ENCODE data around the gene DMRT1.

DMRT1 gene

GRCh38 chr9:841371-842209 lies at the start of gene DMRT1:
Gene DMRT1, plus strand, starts transcription at chr9:841697. Its CDS starts 142 bp downstream, at chr9:841839.
- DNase-seq, result no peak

DNA sequence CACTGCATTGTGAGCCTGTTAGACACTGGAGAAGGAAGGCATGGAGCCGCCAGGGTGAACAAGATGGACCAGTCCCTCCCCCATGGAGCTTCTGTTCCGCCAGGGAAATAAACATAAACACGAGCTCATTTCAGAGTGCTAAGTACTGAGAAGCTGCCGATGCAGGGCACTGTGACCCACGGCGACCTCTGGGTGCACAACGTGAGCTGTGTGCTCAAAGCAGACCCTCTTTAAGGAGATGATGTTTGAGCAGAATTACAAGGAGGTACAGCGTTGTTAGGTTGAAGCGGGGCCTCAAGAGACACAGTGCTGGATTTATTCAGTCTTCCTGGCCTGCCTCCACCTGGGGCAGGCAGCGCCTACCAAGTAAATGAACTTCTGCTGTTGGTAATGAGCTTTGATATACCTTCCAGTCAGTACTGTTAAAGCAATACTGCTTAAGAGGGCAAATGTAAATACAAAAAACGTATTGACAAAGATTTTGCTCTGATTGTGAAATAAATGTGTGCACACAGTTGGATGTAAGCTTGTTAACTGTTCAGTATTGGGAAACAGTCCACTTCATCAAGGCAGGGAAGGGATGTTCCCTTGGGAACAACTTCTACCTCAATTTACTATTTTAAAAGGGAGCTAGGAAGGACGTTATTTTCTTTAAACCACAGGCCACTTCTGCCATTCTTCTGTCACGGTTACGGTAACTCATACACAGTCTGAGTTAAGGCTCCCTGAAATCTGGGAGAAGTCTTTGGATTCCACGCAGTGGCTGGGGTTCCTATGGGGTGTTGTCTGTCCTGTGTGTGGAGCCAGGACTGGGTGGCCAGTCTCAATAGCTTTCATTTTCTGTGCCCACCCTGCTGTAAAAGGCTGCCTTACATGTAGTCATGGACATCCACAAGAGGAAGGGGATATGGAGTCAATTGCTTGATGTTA lies 48.9 kb upstream of the DMRT1 start:
- DNase-seq, result no peak

- DNase-seq, result no peak
Measured at GRCh38 chr9:794386-794785, 47.1 kb upstream of the DMRT1 start.

- no peak for DNase-seq
Measured at GRCh38 chr9:795869-796268, 45.6 kb upstream of the DMRT1 start.

GRCh38 chr9:800591-801150 lies 40.8 kb upstream of the DMRT1 start:
- no peak for DNase-seq

DNA sequence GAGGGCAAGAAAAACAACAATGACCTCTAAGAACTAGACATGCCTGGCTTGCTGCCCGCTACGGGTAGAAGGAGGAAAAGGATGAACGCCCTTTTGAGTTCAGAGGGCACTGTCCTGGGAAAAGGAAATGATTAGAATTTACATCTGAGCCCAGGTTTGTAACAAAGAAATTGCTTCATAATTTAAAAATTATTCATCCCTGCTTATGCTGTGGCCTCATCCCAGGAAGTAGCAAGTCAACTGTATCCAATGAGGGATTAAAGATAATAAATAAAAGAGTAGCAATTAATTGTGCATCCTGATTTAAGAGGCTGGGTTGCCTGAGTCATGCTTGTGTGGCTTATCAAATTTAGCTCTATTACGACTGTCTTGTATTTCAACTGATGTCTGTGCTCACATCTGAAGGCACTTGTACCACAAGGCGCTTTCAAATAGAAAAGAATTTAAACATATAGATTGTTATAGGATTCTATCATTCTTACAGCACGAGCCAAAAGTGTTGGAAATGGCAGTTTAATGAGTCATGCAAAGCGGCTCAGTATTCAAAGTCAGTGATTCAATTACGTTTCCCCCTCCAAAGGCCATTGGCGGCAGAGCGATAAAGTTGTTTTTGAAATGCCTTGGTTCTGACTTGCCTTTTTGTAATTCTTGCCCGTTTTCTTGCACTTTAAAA lies 40.0 kb upstream of the DMRT1 start:
- no peak for DNase-seq

GRCh38 chr9:804026-804425 lies 37.5 kb upstream of the DMRT1 start:
- no peak for DNase-seq

GRCh38 chr9:805151-805550 lies 36.3 kb upstream of the DMRT1 start:
- no peak for DNase-seq

- DNase-seq, result peak; percentile 3
Measured at GRCh38 chr9:806285-807156, 35.0 kb upstream of the DMRT1 start.

GRCh38 chr9:811106-811531 lies 30.4 kb upstream of the DMRT1 start:
- DNase-seq, result no peak

DNA sequence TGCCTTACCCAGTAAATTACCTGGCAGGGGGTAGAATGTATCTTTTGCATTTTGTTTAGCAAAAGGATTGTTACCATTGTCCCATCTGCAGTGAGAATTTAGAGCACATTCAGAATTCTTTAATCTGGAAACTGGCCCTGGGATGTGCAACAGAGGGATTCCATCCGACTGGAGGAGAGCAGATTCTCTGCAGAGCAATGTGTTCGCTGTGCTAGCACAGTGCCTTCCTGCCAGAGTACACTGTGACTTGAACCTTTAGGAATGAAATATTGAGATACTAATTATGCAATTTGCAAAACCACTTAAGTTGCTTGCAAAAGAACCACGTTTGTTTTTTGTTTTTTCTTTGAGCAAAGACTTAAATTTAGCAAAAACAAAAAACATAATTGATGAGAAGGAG lies 22.5 kb upstream of the DMRT1 start:
- no peak for DNase-seq

DNA sequence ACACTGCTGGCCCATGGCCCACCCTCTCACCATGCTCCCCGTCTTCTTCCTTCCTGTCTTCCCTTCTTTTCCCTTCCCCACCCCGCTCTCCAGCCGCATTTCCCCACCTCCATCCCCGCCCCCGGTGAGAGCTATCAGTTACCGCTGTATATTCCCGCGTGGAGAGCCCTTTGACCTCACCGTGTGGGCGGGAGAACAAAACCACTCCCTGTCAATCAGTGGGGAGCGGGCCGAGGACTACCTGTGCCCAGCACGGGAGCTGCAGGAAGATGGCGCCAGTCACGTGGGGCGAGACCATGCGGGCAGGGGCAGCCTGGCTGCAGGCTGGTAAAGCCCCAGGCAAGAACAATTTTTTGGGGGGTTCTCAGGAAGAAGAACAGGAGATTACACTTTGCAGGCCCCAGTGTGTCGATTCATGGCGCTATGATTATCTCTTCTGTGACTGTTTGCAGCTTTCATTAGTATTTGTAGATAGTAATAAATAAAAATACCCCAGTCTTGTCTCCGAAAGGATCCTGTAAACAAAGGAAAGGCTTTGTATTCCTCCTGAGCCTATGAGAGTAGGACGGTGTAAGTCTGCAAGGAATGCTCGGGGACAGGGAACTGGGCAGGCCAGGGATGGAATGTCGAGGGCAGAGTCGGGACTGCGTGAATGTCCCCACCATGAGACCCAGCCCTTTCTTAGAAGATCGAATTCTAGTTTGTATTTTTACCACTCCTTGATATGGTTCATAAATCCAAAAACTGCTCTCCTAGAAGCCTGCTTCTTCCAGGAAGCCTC lies 14.8 kb upstream of the DMRT1 start:
- DNase-seq, result no peak

DNA sequence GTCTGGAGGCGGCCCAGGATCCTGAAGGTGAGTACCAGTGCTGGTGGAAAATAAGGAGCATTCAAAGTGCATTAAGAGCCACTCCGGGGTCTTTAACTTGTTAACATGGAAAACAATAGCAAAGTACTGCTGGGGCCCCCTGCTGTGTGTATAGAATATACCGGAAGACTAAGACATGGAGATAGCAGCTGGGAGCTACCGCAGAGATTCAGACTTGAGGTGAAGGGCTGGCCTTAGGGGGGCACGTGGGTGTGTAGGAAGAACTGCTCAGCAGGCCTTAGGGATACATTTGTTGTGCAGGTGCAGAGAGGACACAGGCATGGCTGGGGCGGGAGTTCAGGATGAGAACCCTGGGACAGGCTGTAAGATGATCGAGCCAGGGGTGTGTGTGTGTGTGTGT lies 1.2 kb upstream of the DMRT1 start:
- no peak for DNase-seq

GRCh38 chr9:842635-843426 lies 1.3 kb downstream of the DMRT1 start:
- no peak for DNase-seq

GRCh38 chr9:843427-843785 lies 1.9 kb downstream of the DMRT1 start:
- DNase-seq, result no peak

GRCh38 chr9:846852-847251 lies 5.4 kb downstream of the DMRT1 start:
- DNase-seq, result no peak

DNA sequence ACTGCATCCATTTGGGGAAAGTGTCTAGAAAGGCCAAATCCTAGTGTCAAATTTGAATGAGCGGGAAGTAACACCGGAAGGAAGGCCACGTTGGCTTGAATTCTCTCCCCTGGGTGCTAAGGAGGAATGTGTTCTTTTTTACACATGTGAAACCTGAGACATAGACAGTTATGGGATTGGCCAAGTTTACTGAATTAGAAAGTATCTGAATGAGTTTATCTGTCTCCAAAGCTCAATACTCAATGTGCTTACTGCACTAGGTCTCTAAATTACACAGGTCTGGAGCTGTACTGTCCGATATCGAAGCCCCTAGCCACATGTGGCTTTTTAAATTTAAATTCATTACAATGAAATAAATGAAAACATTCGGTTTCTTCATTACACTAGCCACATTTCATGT lies 6.0 kb downstream of the DMRT1 start:
- no peak for DNase-seq

DNA sequence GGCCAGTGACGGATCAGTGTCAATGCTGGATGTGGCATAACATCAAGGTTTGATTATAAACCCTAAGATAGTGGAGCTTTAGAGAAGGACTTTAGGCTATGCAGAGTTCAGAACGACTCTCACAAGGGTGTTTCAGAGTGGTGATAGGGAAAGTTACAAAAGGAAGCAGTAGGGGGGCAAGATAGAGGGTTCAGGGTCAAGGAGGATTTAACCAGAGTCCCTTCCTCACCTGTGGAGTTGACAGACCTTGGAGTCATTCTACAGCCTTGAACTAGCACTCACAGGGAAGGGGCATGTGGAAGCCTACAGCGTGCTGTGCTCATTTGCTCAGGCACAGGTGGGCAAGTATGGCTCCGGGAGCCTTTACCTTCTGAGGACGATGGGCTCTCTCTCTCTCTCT lies 7.9 kb downstream of the DMRT1 start:
- DNase-seq, result no peak

- no peak for DNase-seq
Measured at GRCh38 chr9:852539-852938, 11.0 kb downstream of the DMRT1 start.

- no peak for DNase-seq
Measured at GRCh38 chr9:859251-859650, 17.8 kb downstream of the DMRT1 start.

All from NCI-H1092 treated with DMSO at 0.1 percent for 48 hours (cell line).